Kidney tubule cell (primary cell): ENCODE measurements around the gene CCDC89.

Source experiments
- DNase-seq: peaks from one replicate; pipeline ENCODE4 v3.0.0-alpha.2; 2018; ENCODE audit warnings: low spot score

CCDC89 gene

DNA sequence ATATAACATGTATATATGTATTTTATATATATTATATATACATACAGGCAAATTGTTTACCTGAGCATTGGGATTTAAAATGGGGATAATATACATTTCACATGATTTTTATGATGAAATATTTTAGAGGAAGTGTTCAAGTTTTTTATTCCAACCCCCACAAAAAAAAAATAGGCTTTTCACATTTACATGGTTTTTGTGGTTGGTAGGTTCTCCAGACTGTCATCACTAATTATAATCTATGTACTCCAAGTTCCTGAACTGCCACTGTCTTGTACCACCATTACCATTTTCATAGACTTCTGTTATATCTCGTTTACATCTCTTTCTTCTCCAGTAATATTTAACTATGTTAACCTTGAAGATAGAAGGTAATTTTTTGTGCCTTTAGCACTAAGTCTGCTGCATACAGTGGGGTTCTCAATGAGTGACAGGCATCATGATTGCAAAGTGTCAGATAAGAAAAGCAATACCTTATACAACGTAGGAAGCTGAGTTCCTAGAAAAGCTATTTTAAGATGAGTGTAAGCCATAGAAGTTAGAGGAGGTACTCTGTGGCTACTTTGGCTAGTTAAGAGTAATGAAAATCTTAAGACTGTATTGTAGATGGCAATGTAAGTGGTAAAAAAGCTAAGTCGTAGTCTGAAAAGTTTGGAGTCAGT lies 33.1 kb downstream of the CCDC89 start:
- DNase-seq: no peak

DNA sequence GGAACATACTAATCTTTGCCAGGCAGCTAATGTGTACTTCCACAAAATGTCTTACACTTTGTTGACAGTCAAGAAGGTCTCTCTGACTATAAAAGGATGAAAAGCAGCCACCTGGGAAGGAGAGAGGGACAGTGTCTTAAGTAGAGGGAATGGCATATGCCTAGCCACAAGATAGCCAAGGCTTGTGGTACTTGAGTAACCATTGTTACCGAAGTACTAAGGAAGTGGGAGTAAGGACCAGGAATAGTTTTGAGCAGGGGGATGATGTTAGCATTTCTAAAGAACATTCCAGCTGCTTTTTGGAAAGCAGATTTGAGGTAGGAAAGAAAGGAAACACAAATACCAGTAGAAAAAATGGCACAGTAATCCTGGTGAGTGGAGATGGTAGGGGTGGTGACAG lies 34.9 kb downstream of the CCDC89 start:
- no peak for DNase-seq

DNA sequence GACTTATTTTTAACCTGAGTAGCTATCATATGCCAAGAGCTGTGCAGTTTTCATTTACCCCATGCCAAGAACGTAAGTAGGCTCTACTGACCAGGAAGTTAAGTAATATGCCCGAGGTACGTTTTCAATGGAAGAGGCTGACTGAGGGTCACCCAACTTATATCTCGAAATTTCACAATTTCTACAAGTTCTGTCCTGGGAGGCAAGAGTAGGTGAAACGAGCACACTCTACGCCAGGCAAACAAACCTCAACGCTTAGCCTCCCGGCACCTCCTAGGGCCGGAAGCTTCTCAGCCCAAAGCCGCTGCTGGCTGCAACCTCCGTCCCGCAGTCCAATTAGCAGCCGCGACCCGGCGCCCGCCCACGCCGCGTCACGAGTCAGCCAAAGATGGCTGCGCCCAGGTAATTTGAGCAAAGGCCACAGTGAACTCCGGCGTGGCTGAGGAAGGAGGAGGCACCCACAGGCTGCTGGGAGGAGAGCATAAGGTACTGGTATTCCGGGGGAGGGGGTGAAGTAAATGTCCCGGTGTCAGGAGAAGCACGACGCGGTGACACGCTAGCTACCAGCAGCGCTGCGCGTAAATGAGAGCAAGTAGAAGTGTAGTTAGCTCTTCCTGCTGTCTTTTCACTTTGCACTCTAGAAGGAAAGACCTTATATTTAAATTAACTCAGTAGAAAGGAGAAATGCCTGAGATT lies 38.2 kb downstream of the CCDC89 start, which contains the start of gene TMEM126A:
Gene TMEM126A (plus strand): TSS at position 364 of the 696 bp plus-strand sequence. CDS start 2,289 bp downstream, outside the sequence.
- DNase-seq: peak; percentile 93

DNA sequence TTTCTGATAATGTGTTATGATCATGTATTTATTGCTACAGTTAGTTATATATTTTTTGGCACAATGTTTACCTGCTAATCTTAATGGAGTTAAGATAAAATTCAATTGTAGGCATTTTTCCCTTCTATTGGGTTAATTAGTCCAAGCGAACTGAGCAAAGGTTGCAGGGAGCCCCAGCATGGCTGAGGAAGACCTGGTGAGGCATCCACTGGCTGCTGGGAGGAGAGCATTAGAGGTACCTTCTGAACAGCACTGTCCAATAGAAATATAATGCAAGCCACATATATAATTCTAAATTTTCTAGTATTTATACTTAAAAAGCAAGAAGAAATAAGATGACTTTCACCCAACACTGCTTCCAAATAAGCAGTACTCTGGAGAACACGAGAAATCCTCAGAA lies 38.9 kb downstream of the CCDC89 start:
- DNase-seq: no peak

DNA sequence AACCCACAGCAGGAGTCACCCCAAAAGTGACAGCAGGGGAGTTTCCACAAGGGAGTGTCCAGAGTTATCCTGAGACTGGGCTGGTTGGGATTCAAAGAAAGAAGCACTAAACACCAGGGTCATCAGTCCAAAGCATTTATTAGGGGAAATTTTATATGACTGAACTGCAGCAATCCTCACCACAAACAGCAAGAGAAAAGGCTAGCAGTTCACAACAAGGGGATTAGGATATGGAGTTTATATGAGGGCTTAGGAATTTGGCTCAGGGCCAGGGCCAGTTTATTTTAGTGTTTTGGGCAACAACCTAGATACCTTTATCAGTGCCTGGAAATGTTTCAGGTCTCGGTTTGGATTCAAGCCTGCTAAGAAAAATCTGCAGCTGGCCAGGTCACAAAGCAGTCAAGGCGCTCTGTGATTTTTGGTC lies 42.8 kb downstream of the CCDC89 start:
- DNase-seq: no peak

DNA sequence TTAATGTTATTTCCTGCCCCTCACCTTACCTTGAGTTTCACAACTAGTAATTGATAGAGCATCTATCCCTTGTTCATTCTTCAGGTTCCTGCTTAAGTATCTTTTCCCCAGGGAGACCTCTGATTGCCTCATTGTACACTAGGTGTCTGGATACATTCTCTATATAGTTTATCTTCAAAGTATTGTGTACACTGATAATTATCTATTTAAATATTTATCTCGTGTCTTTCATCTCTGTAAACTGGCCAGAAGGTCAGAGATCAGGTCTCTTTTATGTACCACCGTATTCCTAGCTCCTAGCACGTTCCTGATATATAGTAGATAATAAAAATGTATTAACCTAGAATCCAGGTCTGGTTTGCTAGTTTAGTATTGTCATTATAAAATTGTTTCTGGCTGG lies 51.2 kb downstream of the CCDC89 start:
- DNase-seq: no peak
